Upper lobe of left lung (tissue), 4 donors: Measurements from ENCODE around the gene CCDC107.

Experiments
- POLR2A ChIP-seq, 4 donors: fragments of 450-650 bp; IDR thresholded peaks; one replicate each; pipeline ENCODE4 v1.5.1; 2016 to 2017; ENCODE audit warnings: antibody characterized with exemption in 4 of 4, mild to moderate bottlenecking in 2 of 4
- POLR2AphosphoS5 ChIP-seq, 2 donors: sonication (generic); formaldehyde crosslinking; IDR thresholded peaks; one replicate each; pipeline ENCODE4 v1.5.1; 2017; ENCODE audit warnings: antibody characterized with exemption in 2 of 2
- TF ChIP-seq, protein P1 (sequence below), 6 experiments: fragments of 450-650 bp in 4 of 6; fragments of 200-600 bp in 2 of 6; sonication (generic) in 2 of 6; IDR thresholded peaks; one replicate each; pipeline ENCODE4 v1.5.1; 2016 to 2019; ENCODE audit warnings: antibody characterized with exemption in 6 of 6

DNA sequence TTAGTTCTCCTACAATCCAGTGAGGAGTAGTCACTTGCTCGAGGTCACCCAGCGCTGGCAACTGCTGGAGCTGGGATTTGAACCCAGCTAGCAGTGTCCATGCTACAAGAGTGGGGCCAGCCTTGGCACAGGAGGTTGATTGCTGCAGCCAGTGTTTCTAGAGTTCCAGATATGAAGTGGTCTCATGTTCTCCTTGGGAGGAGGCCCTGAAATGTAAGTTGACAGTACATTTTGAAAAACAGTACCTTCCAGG lies 802 bp downstream of the CCDC107 start:
- TF ChIP-seq, protein P1, sequence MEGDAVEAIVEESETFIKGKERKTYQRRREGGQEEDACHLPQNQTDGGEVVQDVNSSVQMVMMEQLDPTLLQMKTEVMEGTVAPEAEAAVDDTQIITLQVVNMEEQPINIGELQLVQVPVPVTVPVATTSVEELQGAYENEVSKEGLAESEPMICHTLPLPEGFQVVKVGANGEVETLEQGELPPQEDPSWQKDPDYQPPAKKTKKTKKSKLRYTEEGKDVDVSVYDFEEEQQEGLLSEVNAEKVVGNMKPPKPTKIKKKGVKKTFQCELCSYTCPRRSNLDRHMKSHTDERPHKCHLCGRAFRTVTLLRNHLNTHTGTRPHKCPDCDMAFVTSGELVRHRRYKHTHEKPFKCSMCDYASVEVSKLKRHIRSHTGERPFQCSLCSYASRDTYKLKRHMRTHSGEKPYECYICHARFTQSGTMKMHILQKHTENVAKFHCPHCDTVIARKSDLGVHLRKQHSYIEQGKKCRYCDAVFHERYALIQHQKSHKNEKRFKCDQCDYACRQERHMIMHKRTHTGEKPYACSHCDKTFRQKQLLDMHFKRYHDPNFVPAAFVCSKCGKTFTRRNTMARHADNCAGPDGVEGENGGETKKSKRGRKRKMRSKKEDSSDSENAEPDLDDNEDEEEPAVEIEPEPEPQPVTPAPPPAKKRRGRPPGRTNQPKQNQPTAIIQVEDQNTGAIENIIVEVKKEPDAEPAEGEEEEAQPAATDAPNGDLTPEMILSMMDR (IDR thresholded peaks at IDR 0.05): no peak
- TF ChIP-seq POLR2AphosphoS5 (IDR thresholded peaks at IDR 0.05) (no peak), POLR2A (IDR thresholded peaks at IDR 0.05) (no peak)
